Erythroblast (primary cell): ENCODE data around the gene SHKBP1.

Experiments
- GATA1 ChIP-seq: IDR thresholded peaks from 2 replicates; pipeline ENCODE4 v1.6.1; 2011; ENCODE audit warnings: low read depth, mild to moderate bottlenecking, control low read depth, low read length, moderate library complexity
- POLR2A ChIP-seq: IDR thresholded peaks from 2 replicates; pipeline ENCODE4 v1.6.1; 2011; ENCODE audit warnings: mild to moderate bottlenecking, low read length

DNA sequence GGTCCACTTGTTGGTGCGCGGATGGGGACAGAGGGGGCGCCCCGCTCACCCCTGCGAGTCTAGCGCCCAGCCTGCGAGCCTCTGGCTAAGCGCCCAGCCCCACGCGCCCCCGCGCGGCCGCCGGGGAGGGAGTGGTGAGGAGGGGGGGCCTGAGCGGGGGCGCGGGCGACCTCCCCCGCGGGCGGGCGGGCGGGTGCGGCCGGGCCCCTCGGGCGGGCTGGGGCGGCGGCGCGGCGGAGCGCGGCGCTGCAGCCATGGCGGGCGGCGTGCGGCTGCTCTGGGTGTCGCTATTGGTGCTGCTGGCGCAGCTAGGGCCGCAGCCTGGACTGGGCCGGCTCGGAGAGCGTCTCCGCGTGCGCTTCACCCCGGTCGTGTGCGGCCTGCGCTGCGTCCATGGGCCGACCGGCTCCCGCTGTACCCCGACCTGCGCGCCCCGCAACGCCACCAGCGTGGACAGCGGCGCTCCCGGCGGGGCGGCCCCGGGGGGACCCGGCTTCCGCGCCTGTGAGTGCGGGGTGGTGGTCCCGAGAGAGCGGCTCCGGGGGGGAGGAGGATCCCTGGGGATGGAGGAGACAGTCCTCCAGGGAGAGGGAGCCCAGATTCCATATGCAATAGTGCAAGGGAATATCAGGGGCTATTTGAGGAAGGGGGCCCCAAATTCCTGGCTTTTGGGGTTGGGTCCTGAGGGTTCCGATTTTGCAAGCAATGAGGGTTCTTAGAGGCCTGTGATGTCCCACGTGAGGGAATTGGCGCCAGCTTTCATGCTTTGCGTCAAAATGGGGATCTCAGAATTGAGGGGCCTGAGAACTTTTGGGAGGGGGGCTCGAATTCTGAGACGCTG is 24.7 kb downstream of the SHKBP1 start, which contains the start of gene LTBP4:
- TF ChIP-seq POLR2A, result no peak
- TF ChIP-seq GATA1, result no peak
